ENCODE data around the gene BAHD1.

The BAHD1 gene

GRCh38 chr15:40500568-40501330 lies 60.0 kb downstream of the BAHD1 start:
- no peak for DNase-seq

- DNase-seq: no peak
Measured at GRCh38 chr15:40501487-40501886, 60.7 kb downstream of the BAHD1 start.

GRCh38 chr15:40506964-40507571 lies 66.3 kb downstream of the BAHD1 start:
- DNase-seq: no peak

- DNase-seq: no peak
Measured at GRCh38 chr15:40508216-40508615, 67.5 kb downstream of the BAHD1 start.

- no peak for DNase-seq
Measured at GRCh38 chr15:40510201-40510600, 69.4 kb downstream of the BAHD1 start.

- no peak for DNase-seq
Measured at GRCh38 chr15:40511093-40511471, 70.3 kb downstream of the BAHD1 start.

GRCh38 chr15:40511472-40512133 lies 70.8 kb downstream of the BAHD1 start:
- no peak for DNase-seq

GRCh38 chr15:40512440-40512839 lies 71.7 kb downstream of the BAHD1 start:
- DNase-seq: no peak

GRCh38 chr15:40513609-40514008 lies 72.9 kb downstream of the BAHD1 start:
- no peak for DNase-seq

GRCh38 chr15:40516322-40516721 lies 75.6 kb downstream of the BAHD1 start:
- DNase-seq: no peak

All from cerebellar nuclear complex (tissue), 1 donor.